Thoracic aorta (tissue), 2 donors: ENCODE measurements around the gene RALGAPA1. TPM values are rescaled to one million over a fixed set of nuclear protein-coding genes. Genes with fewer than 3 reads are reported as not detected.
"Not testable (repeated sequence)": the region's sequence is repeated elsewhere in the genome, so short reads cannot be mapped to it uniquely, and the experiment has no call there.

Experiments used
- ATAC-seq: fragments of 150-250 bp; one replicate; pipeline ENCODE4 v1.8.0; 2017; ENCODE audit warnings: low read depth; ENCODE audit not compliant: insufficient number of reproducible peaks, low FRiP score
- DNase-seq: peaks from one replicate; pipeline ENCODE4 v3.0.0-alpha.2; 2020; ENCODE audit warnings: low spot score
- H3K27ac ChIP-seq, 2 donors: fragments of 200-600 bp; sonication (generic); 1 replicate in 1 of 2; 2 replicates in 1 of 2; pipeline ENCODE4 v1.5.1; 2016; ENCODE audit warnings: mild to moderate bottlenecking in 2 of 2, moderate library complexity in 2 of 2
- H3K27me3 ChIP-seq: fragments of 200-600 bp; sonication (generic); replicated peaks from 2 replicates; pipeline ENCODE4 v1.6.0; 2016; ENCODE audit warnings: mild to moderate bottlenecking; ENCODE audit not compliant: insufficient read depth
- H3K36me3 ChIP-seq: fragments of 200-600 bp; sonication (generic); one replicate; pipeline ENCODE4 v1.5.1; 2016
- H3K4me1 ChIP-seq, 2 donors: fragments of 200-600 bp; sonication (generic); 1 replicate in 1 of 2; 2 replicates in 1 of 2; pipeline versions ENCODE4 v1.5.1 to v1.6.0; 2016; ENCODE audit warnings: low read depth in 2 of 2, mild to moderate bottlenecking in 1 of 2; ENCODE audit not compliant: control insufficient read depth in 1 of 2
- H3K4me3 ChIP-seq: fragments of 200-600 bp; sonication (generic); 2 replicates; pipeline ENCODE4 v1.5.1; 2016; ENCODE audit warnings: mild to moderate bottlenecking
- H3K9me3 ChIP-seq: fragments of 200-600 bp; sonication (generic); 2 replicates; pipeline ENCODE4 v1.5.1; 2016
- total RNA-seq, 2 donors: library from RNA; depleted of rRNA; stranded (reverse); fragments of >200 nt; gene quantifications; one replicate each; pipeline versions ENCODE4 v1.1.0 to v1.2.3, GENCODE V29; 2016
- TF ChIP-seq, protein P1 (sequence below): fragments of 200-600 bp; sonication (generic); IDR thresholded peaks from one replicate; pipeline ENCODE4 v1.5.1; 2019; ENCODE audit warnings: antibody characterized with exemption

RALGAPA1 gene
- total RNA-seq, 2 donors from 2014 or later: 73.2 to 88.0 TPM

DNA sequence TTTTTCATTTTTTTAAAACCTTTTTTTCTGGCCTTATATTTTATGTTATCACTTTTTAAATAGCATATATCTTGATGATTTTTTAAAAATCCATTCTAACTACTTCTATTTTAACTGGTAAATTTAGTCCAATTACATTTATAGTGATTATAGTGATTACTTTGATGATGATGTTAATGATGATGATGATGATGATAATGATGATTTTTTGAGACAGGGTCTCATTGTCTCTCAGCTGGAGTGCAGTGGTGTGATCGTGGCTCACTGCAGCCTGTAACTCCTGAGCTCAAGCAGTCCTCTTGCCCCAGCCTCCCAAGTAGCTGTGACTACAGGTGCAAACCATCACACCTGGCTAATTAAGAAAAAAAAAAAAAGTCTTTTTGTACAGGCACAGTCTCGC is 44.1 kb upstream of the RALGAPA1 start:
- H3K4me3 ChIP-seq: no peak overlapping the region
- H3K36me3 ChIP-seq: no peaks in the 10 kb centered on the region
- no peaks in the 10 kb centered on the region for H3K27me3 ChIP-seq
- H3K4me1 ChIP-seq: peaks cover 0 to 6% of the 10 kb centered on the region in 2 donors
- H3K27ac ChIP-seq: no peak overlapping the region
- ATAC-seq (no peak), DNase-seq (no peak)
- TF ChIP-seq, protein P1, sequence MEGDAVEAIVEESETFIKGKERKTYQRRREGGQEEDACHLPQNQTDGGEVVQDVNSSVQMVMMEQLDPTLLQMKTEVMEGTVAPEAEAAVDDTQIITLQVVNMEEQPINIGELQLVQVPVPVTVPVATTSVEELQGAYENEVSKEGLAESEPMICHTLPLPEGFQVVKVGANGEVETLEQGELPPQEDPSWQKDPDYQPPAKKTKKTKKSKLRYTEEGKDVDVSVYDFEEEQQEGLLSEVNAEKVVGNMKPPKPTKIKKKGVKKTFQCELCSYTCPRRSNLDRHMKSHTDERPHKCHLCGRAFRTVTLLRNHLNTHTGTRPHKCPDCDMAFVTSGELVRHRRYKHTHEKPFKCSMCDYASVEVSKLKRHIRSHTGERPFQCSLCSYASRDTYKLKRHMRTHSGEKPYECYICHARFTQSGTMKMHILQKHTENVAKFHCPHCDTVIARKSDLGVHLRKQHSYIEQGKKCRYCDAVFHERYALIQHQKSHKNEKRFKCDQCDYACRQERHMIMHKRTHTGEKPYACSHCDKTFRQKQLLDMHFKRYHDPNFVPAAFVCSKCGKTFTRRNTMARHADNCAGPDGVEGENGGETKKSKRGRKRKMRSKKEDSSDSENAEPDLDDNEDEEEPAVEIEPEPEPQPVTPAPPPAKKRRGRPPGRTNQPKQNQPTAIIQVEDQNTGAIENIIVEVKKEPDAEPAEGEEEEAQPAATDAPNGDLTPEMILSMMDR: no peak
- no peaks in the 10 kb centered on the region for H3K9me3 ChIP-seq

DNA sequence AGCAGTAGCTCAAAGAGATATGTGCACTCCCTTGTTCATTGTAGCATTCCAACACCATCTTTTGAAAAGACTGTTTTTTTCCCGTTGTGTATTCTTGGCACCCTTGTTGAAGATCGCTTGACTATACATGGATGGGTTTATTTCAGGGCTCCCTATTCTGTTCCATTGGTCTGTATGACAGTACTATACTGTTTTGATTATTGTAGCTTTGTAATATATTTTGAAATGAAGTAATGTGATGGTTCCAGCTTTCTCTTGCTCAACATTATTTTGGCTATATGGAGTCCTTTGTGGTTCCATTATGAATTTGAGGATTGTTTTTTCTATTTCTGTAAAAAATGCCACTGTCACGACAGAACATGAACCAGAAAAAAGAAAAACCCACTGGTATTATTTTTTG is 42.7 kb upstream of the RALGAPA1 start:
- DNase-seq: no peak
- H3K4me3 ChIP-seq: no peak overlapping the region
- H3K27ac ChIP-seq: no peak overlapping the region
- H3K27me3 ChIP-seq: no peaks in the 10 kb centered on the region
- TF ChIP-seq, protein P1: no peak
- no peaks in the 10 kb centered on the region for H3K36me3 ChIP-seq
- H3K4me1 ChIP-seq: peaks cover 0 to 6% of the 10 kb centered on the region in 2 donors
- no peaks in the 10 kb centered on the region for H3K9me3 ChIP-seq
- ATAC-seq: no peak

DNA sequence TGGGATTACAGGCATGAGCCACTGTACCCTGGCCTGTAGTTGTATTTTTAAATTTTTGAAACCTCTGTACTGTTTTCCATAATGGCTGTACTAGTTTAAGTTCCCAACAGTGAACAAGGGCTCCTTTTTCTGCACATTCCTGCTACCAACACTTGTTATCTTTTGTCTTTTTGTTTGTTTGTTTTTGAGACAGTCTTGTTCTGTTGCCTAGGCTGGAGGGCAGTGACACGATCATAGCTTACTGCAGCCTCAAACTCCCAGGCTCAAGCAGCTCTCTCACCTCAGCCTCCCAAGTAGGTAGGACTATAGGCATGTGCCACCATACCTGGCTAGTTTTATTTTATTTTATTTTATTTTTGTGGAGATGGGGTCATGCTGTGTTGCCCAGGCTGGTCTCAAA is 40.0 kb upstream of the RALGAPA1 start:
- DNase-seq: no peak
- TF ChIP-seq, protein P1: no peak
- H3K9me3 ChIP-seq: no peaks in the 10 kb centered on the region
- H3K4me1 ChIP-seq: no peaks in the 10 kb centered on the region
- ATAC-seq: no peak
- H3K4me3 ChIP-seq: no peak overlapping the region
- H3K27ac ChIP-seq: no peak overlapping the region
- no peaks in the 10 kb centered on the region for H3K36me3 ChIP-seq
- no peaks in the 10 kb centered on the region for H3K27me3 ChIP-seq

DNA sequence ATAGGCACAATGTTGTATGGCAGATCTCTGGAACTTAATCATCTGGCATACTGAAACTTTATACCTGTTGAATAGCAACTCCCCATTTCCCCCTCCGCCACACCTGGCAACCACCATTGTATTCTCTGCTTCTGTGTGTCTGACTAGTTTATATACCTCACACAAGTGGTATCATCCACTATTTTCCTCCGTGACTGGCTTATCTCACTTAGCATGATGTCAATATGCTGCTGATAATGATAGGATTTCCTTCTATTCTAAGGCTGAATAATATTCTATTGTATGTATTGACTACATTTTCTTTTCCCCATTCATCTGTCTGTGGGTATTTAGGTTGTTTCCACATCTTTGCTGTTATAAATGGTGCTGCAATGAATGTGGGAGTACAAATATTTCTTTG is 38.5 kb upstream of the RALGAPA1 start:
- Histone ChIP-seq H3K27me3 (no peaks in the 10 kb centered on the region), H3K4me3 (no peak overlapping the region), H3K27ac (no peak overlapping the region), H3K4me1 (no peaks in the 10 kb centered on the region), H3K36me3 (peaks cover 14% of the 10 kb centered on the region), H3K9me3 (no peaks in the 10 kb centered on the region)
- ATAC-seq: no peak
- no peak for DNase-seq
- TF ChIP-seq, protein P1: no peak

DNA sequence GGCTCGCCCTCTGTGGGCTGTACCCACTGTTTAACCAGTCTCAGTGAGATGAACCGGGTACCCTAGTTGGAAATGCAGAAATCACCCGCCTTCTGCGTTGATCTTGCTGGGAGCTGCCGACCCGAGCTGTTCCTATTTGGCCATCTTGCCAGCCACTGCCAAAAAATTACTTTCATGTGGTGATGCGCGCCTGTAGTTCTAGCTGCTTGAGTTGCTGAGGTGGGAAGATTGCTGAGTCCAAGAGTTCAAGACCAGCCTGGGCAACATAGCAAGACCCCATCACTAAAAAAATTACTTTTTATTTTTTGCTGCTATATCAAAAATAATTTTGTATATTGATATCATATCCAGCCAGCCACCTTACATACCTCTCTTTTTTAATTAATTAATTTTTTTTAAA is 35.4 kb upstream of the RALGAPA1 start:
- H3K27ac ChIP-seq: no peak overlapping the region
- no peak for DNase-seq
- H3K36me3 ChIP-seq: peaks cover 33% of the 10 kb centered on the region
- ATAC-seq: no peak
- no peaks in the 10 kb centered on the region for H3K4me1 ChIP-seq
- H3K9me3 ChIP-seq: peaks cover 10% of the 10 kb centered on the region
- no peak overlapping the region for H3K4me3 ChIP-seq
- no peaks in the 10 kb centered on the region for H3K27me3 ChIP-seq
- TF ChIP-seq, protein P1: no peak

DNA sequence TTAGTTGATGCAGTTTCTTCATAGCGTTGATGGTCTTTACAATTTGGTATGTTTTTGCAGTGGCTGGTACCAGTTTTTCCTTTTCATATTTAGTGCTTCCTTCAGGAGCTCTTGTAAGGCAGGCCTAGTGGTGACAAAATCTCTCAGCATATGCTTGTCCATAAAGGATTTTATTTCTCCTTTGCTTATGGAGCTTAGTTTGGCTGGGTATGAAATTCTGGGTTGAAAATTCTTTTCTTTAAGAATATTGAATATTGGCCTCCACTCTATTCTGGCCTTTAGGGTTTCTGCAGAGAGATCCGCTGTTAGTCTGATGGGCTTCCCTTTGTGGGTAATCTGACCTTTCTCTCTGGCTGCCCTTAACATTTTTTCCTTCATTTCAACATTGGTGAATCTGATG is 33.1 kb upstream of the RALGAPA1 start:
- peaks cover 36% of the 10 kb centered on the region for H3K36me3 ChIP-seq
- DNase-seq, H3K4me1 ChIP-seq, H3K27ac ChIP-seq, ATAC-seq, H3K27me3 ChIP-seq, H3K4me3 ChIP-seq: not testable (repeated sequence)
- H3K9me3 ChIP-seq: peaks cover 16% of the 10 kb centered on the region

DNA sequence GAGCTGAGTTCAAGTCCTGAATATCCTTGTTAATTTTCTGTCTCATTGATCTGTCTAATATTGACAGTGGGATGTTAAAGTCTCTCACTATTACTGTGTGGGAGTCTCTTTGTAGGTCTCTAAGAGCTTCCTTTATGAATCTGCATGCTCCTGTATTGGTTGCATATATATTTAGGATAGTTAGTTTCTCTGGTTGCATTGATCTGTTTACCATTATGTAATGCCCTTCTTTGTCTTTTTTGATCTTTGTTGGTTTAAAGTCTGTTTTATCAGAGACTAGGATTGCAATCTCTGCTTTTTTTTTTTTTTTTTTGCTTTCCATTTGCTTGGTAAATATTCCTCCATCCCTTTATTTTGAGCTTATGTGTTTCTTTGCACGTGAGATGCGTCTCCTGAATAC is 32.6 kb upstream of the RALGAPA1 start:
- Histone ChIP-seq H3K36me3 (peaks cover 38% of the 10 kb centered on the region), H3K9me3 (peaks cover 16% of the 10 kb centered on the region)
- not testable (repeated sequence) for H3K27me3 ChIP-seq, H3K4me3 ChIP-seq, DNase-seq, H3K4me1 ChIP-seq, H3K27ac ChIP-seq, ATAC-seq
